K562 (cell line): ENCODE data around the gene TMEM191C. TPM values are rescaled to one million over a fixed set of nuclear protein-coding genes. Genes with fewer than 3 reads are reported as not detected.

ENCODE experiments used
- ATAC-seq: fragments of 200-7000 bp; cut with Tn5 transposase; 3 replicates; pipeline ENCODE4 v1.9.1; 2020; ENCODE audit warnings: moderate library complexity
- BruUV-seq: library from RNA; stranded (reverse); fragments of 400-500 nt; replicated peaks from 2 replicates; lab custom pipeline; 2021; lab: Mats Ljungman, UMichigan
- CTCF ChIA-PET: fragments of 300-600 bp; formaldehyde crosslinking; extraction: SDS; loops from one replicate; lab custom pipeline; 2021; ENCODE audit warnings: low intra/inter-chr PET ratio; lab: Yijun Ruan, JAX
- POLR2A ChIA-PET: fragments of 300-600, 350-650 bp; sonication (Branson Sonifier 250); formaldehyde crosslinking; extraction: SDS; loops from one replicate; lab custom pipeline; 2021; ENCODE audit warnings: antibody characterized with exemption, inconsistent platforms; lab: Yijun Ruan, JAX
- DNase-seq, 4 experiments: peaks; one replicate each; pipeline versions ENCODE4 v3.0.0 to v3.0.0-alpha.2; 2011 to 2018; ENCODE audit warnings: low spot score in 3 of 4, mixed read lengths in 3 of 4; ENCODE audit errors: extremely low read depth in 1 of 4
- FAIRE-seq: peaks from 2 replicates; lab custom pipeline; 2011; peaks lifted over from hg19 to GRCh38; lab: Jason Lieb, UNC
- H2AFZ ChIP-seq: 2 replicates; pipeline ENCODE4 v1.6.0; 2011; ENCODE audit warnings: low read depth, low read length, control low read depth, inconsistent platforms
- H3K27ac ChIP-seq: fragments of 200-600 bp; 3 replicates; pipeline ENCODE4 v1.8.0; 2011; ENCODE audit warnings: low read depth, mild to moderate bottlenecking, control low read depth, inconsistent platforms, low read length, moderate library complexity, mixed read lengths; ENCODE audit errors: extremely low read depth
- H3K27me3 ChIP-seq, 2 experiments: fragments of 300-600 bp in 1 of 2; 2 replicates in 1 of 2; 3 replicates in 1 of 2; pipeline versions ENCODE4 v1.6.0 to v1.8.0; 2011; ENCODE audit warnings: inconsistent platforms in 2 of 2, low read length in 2 of 2, mild to moderate bottlenecking in 1 of 2, mixed read lengths in 1 of 2, moderate library complexity in 1 of 2; ENCODE audit not compliant: control insufficient read depth in 2 of 2, insufficient read depth in 2 of 2
- H3K36me3 ChIP-seq: fragments of 300-600 bp; 3 replicates; pipeline ENCODE4 v1.8.0; 2011; ENCODE audit warnings: mild to moderate bottlenecking, low read length, inconsistent platforms; ENCODE audit not compliant: control insufficient read depth, insufficient read depth
- H3K4me1 ChIP-seq, 2 experiments: fragments of 200-600 bp in 1 of 2; replicated peaks in 1 of 2; 2 replicates in 1 of 2; 3 replicates in 1 of 2; pipeline versions ENCODE4 v1.5.1 to v1.8.0; 2011; ENCODE audit warnings: inconsistent platforms in 2 of 2, low read length in 2 of 2, mild to moderate bottlenecking in 1 of 2, mixed read lengths in 1 of 2, moderate library complexity in 1 of 2; ENCODE audit not compliant: control insufficient read depth in 2 of 2, insufficient read depth in 2 of 2
- H3K4me2 ChIP-seq: 2 replicates; pipeline ENCODE4 v1.6.1; 2011; ENCODE audit warnings: low read length, control low read depth, inconsistent platforms, mixed read lengths; ENCODE audit not compliant: insufficient read depth
- H3K4me3 ChIP-seq: fragments of 200-600 bp; sonication (generic), shearing (Covaris generic); 2 replicates; pipeline ENCODE4 v1.5.1; 2016; ENCODE audit warnings: control low read depth, inconsistent platforms
- H3K79me2 ChIP-seq: fragments of 200-600 bp; 3 replicates; pipeline ENCODE4 v1.8.0; 2011; ENCODE audit warnings: low read length, inconsistent platforms; ENCODE audit not compliant: control insufficient read depth, insufficient read depth
- H3K9ac ChIP-seq, 2 experiments: 2 replicates each; pipeline versions ENCODE4 v1.6.0 to v1.6.1; 2011; ENCODE audit warnings: low read depth in 2 of 2, low read length in 2 of 2, control low read depth in 1 of 2, inconsistent platforms in 1 of 2, mild to moderate bottlenecking in 1 of 2, mixed read lengths in 1 of 2; ENCODE audit not compliant: insufficient read depth in 1 of 2
- H3K9me1 ChIP-seq: one replicate; pipeline ENCODE4 v1.6.0; 2011; ENCODE audit warnings: inconsistent platforms, mild to moderate bottlenecking, low read length, moderate library complexity; ENCODE audit not compliant: control insufficient read depth, insufficient read depth
- H3K9me3 ChIP-seq: replicated peaks from 2 replicates; pipeline ENCODE4 v1.5.1; 2011; ENCODE audit warnings: low read depth, low read length, inconsistent platforms; ENCODE audit not compliant: control insufficient read depth, insufficient read depth
- H4K20me1 ChIP-seq: replicated peaks from 2 replicates; pipeline ENCODE4 v1.6.1; 2011; ENCODE audit warnings: low read length, inconsistent platforms, mixed read lengths; ENCODE audit not compliant: control insufficient read depth, insufficient read depth
- FOXA3 ChIP-seq, 2 experiments: fragments of 450-650 bp in 1 of 2; sonication (generic) in 1 of 2; formaldehyde crosslinking; IDR thresholded peaks in 1 of 2; conservative IDR thresholded peaks in 1 of 2; 2 replicates each; pipeline versions ENCODE4 v1.4.0 to v1.8.0; 2020 to 2022; ENCODE audit warnings: mild to moderate bottlenecking in 2 of 2, missing genetic modification reagents in 1 of 2
- NFE2 ChIP-seq: IDR thresholded peaks from 2 replicates; pipeline ENCODE4 v1.6.1; 2014; ENCODE audit warnings: antibody characterized with exemption, low read depth
- SIN3A ChIP-seq, 2 experiments: fragments of 150-350 bp in 1 of 2; IDR thresholded peaks; 2 replicates each; pipeline ENCODE4 v1.6.1; 2011 to 2016; ENCODE audit warnings: borderline replicate concordance in 2 of 2, low read depth in 2 of 2, low read length in 2 of 2, mild to moderate bottlenecking in 2 of 2, moderate library complexity in 2 of 2; ENCODE audit not compliant: control insufficient read depth in 1 of 2
- SUPT5H ChIP-seq: fragments of 450-650 bp; IDR thresholded peaks from 2 replicates; pipeline ENCODE4 v1.6.1; 2016
- TCF15 ChIP-seq: fragments of 250-450 bp; sonication (Bioruptor Pico); IDR thresholded peaks from 2 replicates; pipeline ENCODE4 v1.8.0; 2022; ENCODE audit warnings: moderate library complexity, mild to moderate bottlenecking, inconsistent platforms
- TSHZ1 ChIP-seq: fragments of 250-450 bp; sonication (Bioruptor Pico); IDR thresholded peaks from 2 replicates; pipeline ENCODE4 v1.4.0; 2020; ENCODE audit warnings: mild to moderate bottlenecking, moderate library complexity
- ZNF561 ChIP-seq: fragments of 450-650 bp; formaldehyde crosslinking; conservative IDR thresholded peaks from 2 replicates; pipeline ENCODE4 v1.4.0; 2020; ENCODE audit warnings: mild to moderate bottlenecking, moderate library complexity
- ZNF75A ChIP-seq: fragments of 450-650 bp; formaldehyde crosslinking; IDR thresholded peaks from 2 replicates; pipeline ENCODE4 v1.4.0; 2020; ENCODE audit warnings: mild to moderate bottlenecking
- WGBS: fragments of 100-300 bp; shearing (Covaris generic); methylation state at CpG from one replicate; pipeline ENCODE4 v1.1.6; 2016; ENCODE audit warnings: low coverage, mixed read lengths; ENCODE audit not compliant: insufficient coverage; ENCODE audit errors: missing lambda C conversion rate; 5-methylcytosine and 5-hydroxymethylcytosine counted together
- in situ Hi-C: fragments of 300-500 bp; cut with MboI; formaldehyde crosslinking; loops from 4 replicates; pipeline ENCODE4 v1.15.0; 2018; ENCODE audit warnings: inconsistent platforms, mixed read lengths
- intact Hi-C: fragments of 100-400 bp; cut with micrococcal nuclease; formaldehyde crosslinking; loops from 2 replicates; pipeline ENCODE4 v1.14.2; 2022
- polyA plus RNA-seq, 8 experiments: library from polyadenylated mRNA; depleted of rRNA in 4 of 8; stranded (reverse) in 5 of 8; unstranded in 3 of 8; fragments of >200 nt; fragmentation: Nextera tagmentation in 2 of 8; fragmentation: Illumina TruSeq in 1 of 8; extraction: Ambion mirVana in 2 of 8; extraction: Trizol in 1 of 8; gene quantifications; 2 replicates each; pipeline versions ENCODE4 v1.2.1 to v1.2.3, GENCODE V29; 2011 to 2014; ENCODE audit warnings: inconsistent platforms in 1 of 8, missing spikeins in 1 of 8
- total RNA-seq, 7 experiments: library from RNA; depleted of rRNA in 6 of 7; stranded (reverse); fragments of >200 nt in 6 of 7; fragmentation: Illumina TruSeq in 2 of 7; extraction: Trizol in 2 of 7; gene quantifications; 2 replicates each; pipeline versions ENCODE4 v1.2.1 to v1.2.3, GENCODE V29; 2011 to 2021; ENCODE audit warnings: low replicate concordance in 1 of 7

TMEM191C gene
- total and polyA plus RNA-seq, 9 of the 15 experiments (the other 6 are each of a cell fraction or from before 2014, with no cell fraction given), result 0.15 to 7.1 (median 1.1) TPM

- ATAC-seq, result peak; percentile 3
- peaks cover 56% of the 10 kb centered on the region for H3K36me3 ChIP-seq
- POLR2A ChIA-PET, result interaction anchor here (0.6 to 1.2 kb wide), 4 partner anchors 8 to 974 kb away, joined by 3 to 4 read pairs (median 3); partner anchors contain the start of gene CCDC116
- TF ChIP-seq SUPT5H (peak; percentile 32), TSHZ1 (CRISPR knock-in tag) (no peak), ZNF75A (CRISPR knock-in tag) (no peak), FOXA3 (CRISPR knock-in tag; conservative IDR thresholded peaks at IDR 0.05 in 1 of 2, IDR thresholded peaks at IDR 0.05 in 1 of 2) (0 out of 4 replicates have a peak, but pooled peaks of 1 of the 2 experiments have one; percentile 45), NFE2 (no peak), TCF15 (CRISPR knock-in tag) (0 out of 2 replicates have a peak, but pooled peaks have one; percentile 23), SIN3A (IDR thresholded peaks at IDR 0.05; ENCODE audit: borderline replicate concordance in 2 of 2, control insufficient read depth in 1 of 2, low read depth in 2 of 2, low read length in 2 of 2) (no peak; a peak in 1 of 4 replicates), ZNF561 (CRISPR knock-in tag) (0 out of 2 replicates have a peak, but pooled peaks have one; percentile 47)
These were observed 17.5 kb upstream of the TMEM191C start for GRCh38 chr22:21449531-21450319.

More at GRCh38 chr22:21449531-21450319, 17.5 kb upstream of the TMEM191C start:
- Histone ChIP-seq H3K4me1 (peaks cover 0 to 64% of the 10 kb centered on the region in 2 experiments; a peak in 3 of 5 replicates), H4K20me1 (peaks cover 56% of the 10 kb centered on the region; the same call in 1 of the 2 replicates), H3K27ac (no peak overlapping the region), H3K27me3 (no peaks in the 10 kb centered on the region), H3K9me3 (no peaks in the 10 kb centered on the region), H2AFZ (no peak overlapping the region), H3K9ac (peak overlapping the region in 1 of 2 experiments; percentile 32; a peak in 2 of 4 replicates), H3K4me2 (no peak overlapping the region), H3K9me1 (peaks cover 25% of the 10 kb centered on the region), H3K79me2 (peaks cover 27% of the 10 kb centered on the region; the same call in 2 of the 3 replicates), H3K4me3 (no peak overlapping the region)
- BruUV-seq, result no TSS peak
- WGBS, result 86% methylated on average over 23 of the region's 23 CpGs
- in situ Hi-C loops, result loop anchor here (5.0 to 10.0 kb wide), 4 partner anchors 37 to 175 kb away; no protein-coding TSS in a partner anchor
- intact Hi-C loops, result no loop called here
- CTCF ChIA-PET, result no interaction called here
- FAIRE-seq, result no peak
- DNase-seq, result no peak
